IPS-18c (cell line): ENCODE measurements around the gene CEND1.
"Not testable (repeated sequence)": the region's sequence is repeated elsewhere in the genome, so short reads cannot be mapped to it uniquely, and the experiment has no call there.

Experiments
- H3K4me3 ChIP-seq: 2 replicates; pipeline ENCODE4 v1.7.0; 2013; ENCODE audit warnings: low read depth, mild to moderate bottlenecking, low read length, moderate library complexity; ENCODE audit not compliant: insufficient read depth
- H3K9me3 ChIP-seq: one replicate; pipeline ENCODE4 v1.6.1; 2013; ENCODE audit warnings: mild to moderate bottlenecking, low read length, moderate library complexity; ENCODE audit not compliant: control insufficient read depth, insufficient read depth

Gene CEND1

GRCh38 chr11:764322-765024, 25.4 kb downstream of the CEND1 start:
- Histone ChIP-seq H3K9me3 (no peaks in the 10 kb centered on the region), H3K4me3 (no peak overlapping the region)

GRCh38 chr11:763549-764321, 26.2 kb downstream of the CEND1 start:
- Histone ChIP-seq H3K4me3 (no peak overlapping the region), H3K9me3 (no peaks in the 10 kb centered on the region)

GRCh38 chr11:763073-763463, 26.8 kb downstream of the CEND1 start:
- Histone ChIP-seq H3K9me3 (no peaks in the 10 kb centered on the region), H3K4me3 (no peak overlapping the region)

- Histone ChIP-seq H3K9me3 (no peaks in the 10 kb centered on the region), H3K4me3 (no peak overlapping the region)
Observed at GRCh38 chr11:762421-763072, 27.3 kb downstream of the CEND1 start.

GRCh38 chr11:761526-762108, 28.3 kb downstream of the CEND1 start:
- no peaks in the 10 kb centered on the region for H3K9me3 ChIP-seq
- H3K4me3 ChIP-seq: no peak overlapping the region

GRCh38 chr11:760236-760635, 29.7 kb downstream of the CEND1 start:
- H3K9me3 ChIP-seq: no peaks in the 10 kb centered on the region
- no peak overlapping the region for H3K4me3 ChIP-seq

- no peak overlapping the region for H3K4me3 ChIP-seq
Observed at GRCh38 chr11:749731-750130, 40.2 kb downstream of the CEND1 start.

GRCh38 chr11:748007-748359, 41.9 kb downstream of the CEND1 start:
- Histone ChIP-seq H3K4me3 (peak overlapping the region; percentile 86), H3K9me3 (no peaks in the 10 kb centered on the region)

More at GRCh38 chr11:749731-750130, 40.2 kb downstream of the CEND1 start:
- no peaks in the 10 kb centered on the region for H3K9me3 ChIP-seq

GRCh38 chr11:747158-748006, 42.5 kb downstream of the CEND1 start, which contains the start of gene TALDO1:
Gene TALDO1, plus strand, starts transcription at chr11:747464. Its CDS starts 18 bp downstream, at chr11:747482.
- no peaks in the 10 kb centered on the region for H3K9me3 ChIP-seq
- H3K4me3 ChIP-seq: peak within 1 kb of the TSS; percentile 86

- H3K4me3 ChIP-seq: peak overlapping the region; percentile 86
- H3K9me3 ChIP-seq: no peaks in the 10 kb centered on the region
Observed at GRCh38 chr11:746289-747157, 43.4 kb downstream of the CEND1 start.

- H3K9me3 ChIP-seq: no peaks in the 10 kb centered on the region
Observed at GRCh38 chr11:745428-745827, 44.5 kb downstream of the CEND1 start.

GRCh38 chr11:742571-743201, 47.2 kb downstream of the CEND1 start:
- Histone ChIP-seq H3K4me3 (no peak overlapping the region), H3K9me3 (no peaks in the 10 kb centered on the region)

More at GRCh38 chr11:745428-745827, 44.5 kb downstream of the CEND1 start:
- no peak overlapping the region for H3K4me3 ChIP-seq

GRCh38 chr11:742156-742546, 47.7 kb downstream of the CEND1 start:
- Histone ChIP-seq H3K9me3 (no peaks in the 10 kb centered on the region), H3K4me3 (no peak overlapping the region)

GRCh38 chr11:737899-738298, 52.0 kb downstream of the CEND1 start:
- H3K4me3 ChIP-seq, H3K9me3 ChIP-seq: not testable (repeated sequence)

- no peaks in the 10 kb centered on the region for H3K9me3 ChIP-seq
Observed at GRCh38 chr11:737366-737765, 52.5 kb downstream of the CEND1 start.

More at GRCh38 chr11:737366-737765, 52.5 kb downstream of the CEND1 start:
- H3K4me3 ChIP-seq: no peak overlapping the region
